Esophagus muscularis mucosa (tissue), 3 donors: Measurements from ENCODE around the gene KLC1.

Experiments
- CTCF ChIP-seq, 3 experiments: fragments of 200-600 bp in 2 of 3; fragments of 450-650 bp in 1 of 3; sonication (generic) in 2 of 3; IDR thresholded peaks; one replicate each; pipeline ENCODE4 v1.5.1; 2017 to 2019; ENCODE audit warnings: antibody characterized with exemption in 3 of 3, mild to moderate bottlenecking in 2 of 3, moderate library complexity in 1 of 3
- POLR2A ChIP-seq: fragments of 450-650 bp; IDR thresholded peaks from one replicate; pipeline ENCODE4 v1.6.1; 2017; ENCODE audit warnings: antibody characterized with exemption, moderate library complexity, mild to moderate bottlenecking, low read depth

- TF ChIP-seq CTCF (IDR thresholded peaks at IDR 0.05) = no peak
- TF ChIP-seq POLR2A = no peak
Measured at GRCh38 chr14:103656031-103656755, 27.2 kb downstream of the KLC1 start.
